ENCODE results near the gene ADAMTS12. TPM values are rescaled to one million over a fixed set of nuclear protein-coding genes. Genes with fewer than 3 reads are reported as not detected.

ADAMTS12 gene
- total RNA-seq, 1 donor = 6.9 TPM

DNA sequence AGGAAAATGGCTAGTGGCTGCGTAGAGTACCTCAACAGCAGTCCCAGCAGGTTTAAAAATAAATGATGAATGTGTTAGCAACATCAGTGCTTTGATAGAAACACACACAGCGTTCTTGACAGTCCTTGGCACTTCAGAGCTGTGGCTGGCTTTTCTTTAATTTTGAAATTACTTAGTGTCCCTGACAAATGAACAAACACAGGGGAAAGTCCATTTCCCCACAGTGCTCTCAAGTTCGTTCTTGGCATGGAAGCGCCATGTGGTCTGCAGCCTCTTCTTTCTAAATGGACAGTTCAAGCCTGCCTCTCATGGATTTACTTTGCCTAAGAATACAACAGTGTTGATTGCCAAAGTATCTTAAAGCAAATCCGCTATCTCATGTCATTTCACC lies 102.2 kb downstream of the ADAMTS12 start:
- Histone ChIP-seq H2AFZ (ENCODE audit: low read length) (no peak overlapping the region), H3K27me3 (ENCODE audit: insufficient read depth, low read length) (no peaks in the 10 kb centered on the region), H4K20me1 (ENCODE audit: insufficient read depth, low read length) (no peaks in the 10 kb centered on the region), H3K4me2 (ENCODE audit: insufficient read depth, low read length) (peak overlapping the region; percentile 25), H3K9me3 (ENCODE audit: low read depth, low read length) (no peaks in the 10 kb centered on the region), H3K79me2 (ENCODE audit: insufficient read depth, low read length) (peaks cover 37% of the 10 kb centered on the region), H3K4me3 (ENCODE audit: insufficient read depth, low read length) (no peak overlapping the region), H3K36me3 (ENCODE audit: insufficient read depth, low read length) (no peaks in the 10 kb centered on the region), H3K27ac (ENCODE audit: low read depth, low read length) (peak overlapping the region; percentile 96), H3K4me1 (ENCODE audit: insufficient read depth, low read length) (peaks cover 18% of the 10 kb centered on the region)
- DNase-seq (ENCODE audit: insufficient read length, low spot score, missing footprints) = no peak
- TF ChIP-seq, protein P1, sequence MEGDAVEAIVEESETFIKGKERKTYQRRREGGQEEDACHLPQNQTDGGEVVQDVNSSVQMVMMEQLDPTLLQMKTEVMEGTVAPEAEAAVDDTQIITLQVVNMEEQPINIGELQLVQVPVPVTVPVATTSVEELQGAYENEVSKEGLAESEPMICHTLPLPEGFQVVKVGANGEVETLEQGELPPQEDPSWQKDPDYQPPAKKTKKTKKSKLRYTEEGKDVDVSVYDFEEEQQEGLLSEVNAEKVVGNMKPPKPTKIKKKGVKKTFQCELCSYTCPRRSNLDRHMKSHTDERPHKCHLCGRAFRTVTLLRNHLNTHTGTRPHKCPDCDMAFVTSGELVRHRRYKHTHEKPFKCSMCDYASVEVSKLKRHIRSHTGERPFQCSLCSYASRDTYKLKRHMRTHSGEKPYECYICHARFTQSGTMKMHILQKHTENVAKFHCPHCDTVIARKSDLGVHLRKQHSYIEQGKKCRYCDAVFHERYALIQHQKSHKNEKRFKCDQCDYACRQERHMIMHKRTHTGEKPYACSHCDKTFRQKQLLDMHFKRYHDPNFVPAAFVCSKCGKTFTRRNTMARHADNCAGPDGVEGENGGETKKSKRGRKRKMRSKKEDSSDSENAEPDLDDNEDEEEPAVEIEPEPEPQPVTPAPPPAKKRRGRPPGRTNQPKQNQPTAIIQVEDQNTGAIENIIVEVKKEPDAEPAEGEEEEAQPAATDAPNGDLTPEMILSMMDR (IDR thresholded peaks at IDR 0.05; ENCODE audit: extremely low read depth, low read depth, low read length) = no peak

DNA sequence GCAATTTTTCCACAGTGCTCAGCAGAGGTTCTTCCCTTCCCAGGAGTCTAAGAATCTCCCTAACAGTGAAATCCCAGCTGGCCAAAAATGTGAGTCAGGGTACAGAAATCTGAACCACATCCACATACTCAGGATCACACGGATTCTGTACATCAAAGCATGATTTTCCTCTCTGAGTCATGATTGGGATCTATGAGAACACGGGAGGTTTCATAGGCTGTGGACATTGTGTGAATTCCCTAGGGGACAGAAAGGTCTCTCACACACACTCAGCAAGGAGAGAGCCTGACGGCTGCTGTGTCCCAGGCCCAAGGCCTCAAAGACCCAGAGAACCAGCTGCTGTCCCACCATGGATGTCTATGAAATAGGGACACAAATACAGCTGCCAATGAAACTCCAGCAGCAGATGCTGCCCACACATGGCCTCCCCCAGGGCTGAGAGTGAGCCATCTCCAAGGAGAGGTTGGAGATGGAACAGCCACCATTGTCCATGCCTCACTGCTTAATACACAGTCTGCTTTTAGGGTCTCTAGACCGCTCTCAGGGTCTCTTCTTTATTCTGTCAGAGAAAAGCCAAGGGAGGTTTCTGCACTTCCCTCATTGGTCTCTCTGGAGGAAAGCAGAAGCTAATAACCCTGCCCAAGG lies 102.7 kb downstream of the ADAMTS12 start:
- Histone ChIP-seq H3K27ac (ENCODE audit: low read depth, low read length) (peak overlapping the region; percentile 96), H3K4me2 (ENCODE audit: insufficient read depth, low read length) (peak overlapping the region; percentile 62), H4K20me1 (ENCODE audit: insufficient read depth, low read length) (no peaks in the 10 kb centered on the region), H3K36me3 (ENCODE audit: insufficient read depth, low read length) (no peaks in the 10 kb centered on the region), H3K4me1 (ENCODE audit: insufficient read depth, low read length) (peaks cover 15% of the 10 kb centered on the region), H3K79me2 (ENCODE audit: insufficient read depth, low read length) (peaks cover 39% of the 10 kb centered on the region), H3K9me3 (ENCODE audit: low read depth, low read length) (no peaks in the 10 kb centered on the region), H2AFZ (ENCODE audit: low read length) (no peak overlapping the region), H3K4me3 (ENCODE audit: insufficient read depth, low read length) (peak overlapping the region; percentile 14), H3K27me3 (ENCODE audit: insufficient read depth, low read length) (no peaks in the 10 kb centered on the region)
- DNase-seq (ENCODE audit: insufficient read length, low spot score, missing footprints) = peak; percentile 90
- TF ChIP-seq, protein P1 (IDR thresholded peaks at IDR 0.05; ENCODE audit: extremely low read depth, low read depth, low read length) = no peak

DNA sequence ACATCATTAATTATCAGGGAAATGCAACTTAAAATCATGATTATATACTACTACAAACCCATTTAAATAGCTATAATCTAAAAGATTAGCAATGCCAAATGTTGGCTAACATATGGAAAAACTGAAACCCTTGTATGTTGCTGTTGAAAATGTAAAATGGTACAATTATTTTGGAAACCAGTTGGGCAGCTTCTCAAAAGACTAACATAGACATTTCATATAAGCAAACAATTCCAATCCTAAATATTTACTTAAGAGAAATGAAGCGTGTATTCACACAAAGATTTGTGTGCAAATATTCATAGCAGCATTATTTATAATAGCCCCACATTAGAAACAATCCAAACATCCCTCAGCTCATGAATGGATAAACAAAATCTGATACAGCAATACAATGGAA lies 106.2 kb downstream of the ADAMTS12 start:
- Histone ChIP-seq H3K4me1 (ENCODE audit: insufficient read depth, low read length) (peaks cover 20% of the 10 kb centered on the region), H3K36me3 (ENCODE audit: insufficient read depth, low read length) (no peaks in the 10 kb centered on the region)

DNA sequence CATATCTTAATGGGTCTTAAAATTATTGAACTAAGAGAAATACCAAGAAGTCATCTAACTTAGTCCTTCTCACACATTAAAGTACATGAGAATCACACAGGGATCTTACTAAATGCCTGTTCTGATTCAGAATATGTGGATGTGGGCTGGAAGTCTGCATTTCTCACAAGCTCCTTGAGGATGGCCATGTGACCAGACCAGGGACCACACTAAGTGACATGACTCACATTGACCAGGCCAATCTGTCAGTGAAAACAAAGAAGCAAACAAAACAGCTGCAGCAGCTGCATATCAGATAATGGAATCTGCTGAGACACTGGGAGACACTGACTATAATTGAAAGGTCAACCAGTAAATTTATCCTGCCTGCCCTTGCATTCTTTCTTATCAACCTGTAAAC lies 110.5 kb downstream of the ADAMTS12 start:
- H3K27me3 ChIP-seq (ENCODE audit: insufficient read depth, low read length) = no peaks in the 10 kb centered on the region
- no peaks in the 10 kb centered on the region for H3K36me3 ChIP-seq (ENCODE audit: insufficient read depth, low read length)
- TF ChIP-seq, protein P1 (IDR thresholded peaks at IDR 0.05; ENCODE audit: extremely low read depth, low read depth, low read length) = no peak
- H3K4me1 ChIP-seq (ENCODE audit: insufficient read depth, low read length) = peaks cover 5% of the 10 kb centered on the region
- H3K4me2 ChIP-seq (ENCODE audit: insufficient read depth, low read length) = no peak overlapping the region
- DNase-seq (ENCODE audit: insufficient read length, low spot score, missing footprints) = peak; percentile 43
- no peak overlapping the region for H2AFZ ChIP-seq (ENCODE audit: low read length)
- H4K20me1 ChIP-seq (ENCODE audit: insufficient read depth, low read length) = peaks cover 4% of the 10 kb centered on the region
- H3K27ac ChIP-seq (ENCODE audit: low read depth, low read length) = no peak overlapping the region
- peaks cover 51% of the 10 kb centered on the region for H3K79me2 ChIP-seq (ENCODE audit: insufficient read depth, low read length)
- no peaks in the 10 kb centered on the region for H3K9me3 ChIP-seq (ENCODE audit: low read depth, low read length)
- H3K4me3 ChIP-seq (ENCODE audit: insufficient read depth, low read length) = no peak overlapping the region

More for the DNA sequence above, 106.2 kb downstream of the ADAMTS12 start:
- Histone ChIP-seq H3K27ac (ENCODE audit: low read depth, low read length) (no peak overlapping the region), H3K4me2 (ENCODE audit: insufficient read depth, low read length) (no peak overlapping the region), H3K27me3 (ENCODE audit: insufficient read depth, low read length) (no peaks in the 10 kb centered on the region), H4K20me1 (ENCODE audit: insufficient read depth, low read length) (no peaks in the 10 kb centered on the region), H3K79me2 (ENCODE audit: insufficient read depth, low read length) (peaks cover 42% of the 10 kb centered on the region), H3K4me3 (ENCODE audit: insufficient read depth, low read length) (no peak overlapping the region), H2AFZ (ENCODE audit: low read length) (no peak overlapping the region), H3K9me3 (ENCODE audit: low read depth, low read length) (no peaks in the 10 kb centered on the region)
- TF ChIP-seq, protein P1 (IDR thresholded peaks at IDR 0.05; ENCODE audit: extremely low read depth, low read depth, low read length) = no peak
- DNase-seq (ENCODE audit: insufficient read length, low spot score, missing footprints) = no peak
